AG09309 (cell line): ENCODE measurements around the gene C6.

Source experiments
- DNase-seq: peaks from one replicate; pipeline ENCODE4 v3.0.0-alpha.2; 2010; ENCODE audit warnings: low read depth
- H3K4me3 ChIP-seq: 2 replicates; pipeline ENCODE4 v1.5.1; 2011; ENCODE audit warnings: mild to moderate bottlenecking, low read depth, low read length, moderate library complexity; ENCODE audit not compliant: control insufficient read depth
- TF ChIP-seq, protein P1 (sequence below): IDR thresholded peaks from 2 replicates; pipeline ENCODE4 v1.5.1; 2011; ENCODE audit warnings: mild to moderate bottlenecking, low read depth, low read length, inconsistent platforms; ENCODE audit not compliant: insufficient read depth, control insufficient read depth; ENCODE audit errors: missing control alignments

C6 gene

DNA sequence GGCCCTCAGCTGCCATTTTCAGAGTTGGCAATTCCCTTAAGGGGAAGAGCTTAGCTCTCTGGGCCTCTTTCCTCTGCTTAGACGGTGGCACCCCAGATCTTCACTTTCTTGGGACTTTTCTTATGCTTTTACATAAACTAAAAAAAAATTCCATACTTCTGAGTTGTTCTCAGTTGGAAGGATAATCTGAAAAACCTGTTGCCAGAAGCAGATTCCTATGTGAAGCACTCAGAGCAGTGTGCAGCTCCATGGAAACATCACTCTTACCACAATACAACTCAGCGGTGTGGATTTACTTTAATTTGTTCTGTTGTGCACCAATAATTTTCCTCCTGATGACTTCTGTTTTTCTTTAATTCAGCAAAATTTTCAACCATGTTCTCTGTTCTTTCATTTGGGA is 98.1 kb downstream of the C6 start:
- DNase-seq = peak; percentile 41
- H3K4me3 ChIP-seq = no peak overlapping the region
- TF ChIP-seq, protein P1, sequence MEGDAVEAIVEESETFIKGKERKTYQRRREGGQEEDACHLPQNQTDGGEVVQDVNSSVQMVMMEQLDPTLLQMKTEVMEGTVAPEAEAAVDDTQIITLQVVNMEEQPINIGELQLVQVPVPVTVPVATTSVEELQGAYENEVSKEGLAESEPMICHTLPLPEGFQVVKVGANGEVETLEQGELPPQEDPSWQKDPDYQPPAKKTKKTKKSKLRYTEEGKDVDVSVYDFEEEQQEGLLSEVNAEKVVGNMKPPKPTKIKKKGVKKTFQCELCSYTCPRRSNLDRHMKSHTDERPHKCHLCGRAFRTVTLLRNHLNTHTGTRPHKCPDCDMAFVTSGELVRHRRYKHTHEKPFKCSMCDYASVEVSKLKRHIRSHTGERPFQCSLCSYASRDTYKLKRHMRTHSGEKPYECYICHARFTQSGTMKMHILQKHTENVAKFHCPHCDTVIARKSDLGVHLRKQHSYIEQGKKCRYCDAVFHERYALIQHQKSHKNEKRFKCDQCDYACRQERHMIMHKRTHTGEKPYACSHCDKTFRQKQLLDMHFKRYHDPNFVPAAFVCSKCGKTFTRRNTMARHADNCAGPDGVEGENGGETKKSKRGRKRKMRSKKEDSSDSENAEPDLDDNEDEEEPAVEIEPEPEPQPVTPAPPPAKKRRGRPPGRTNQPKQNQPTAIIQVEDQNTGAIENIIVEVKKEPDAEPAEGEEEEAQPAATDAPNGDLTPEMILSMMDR = no peak

DNA sequence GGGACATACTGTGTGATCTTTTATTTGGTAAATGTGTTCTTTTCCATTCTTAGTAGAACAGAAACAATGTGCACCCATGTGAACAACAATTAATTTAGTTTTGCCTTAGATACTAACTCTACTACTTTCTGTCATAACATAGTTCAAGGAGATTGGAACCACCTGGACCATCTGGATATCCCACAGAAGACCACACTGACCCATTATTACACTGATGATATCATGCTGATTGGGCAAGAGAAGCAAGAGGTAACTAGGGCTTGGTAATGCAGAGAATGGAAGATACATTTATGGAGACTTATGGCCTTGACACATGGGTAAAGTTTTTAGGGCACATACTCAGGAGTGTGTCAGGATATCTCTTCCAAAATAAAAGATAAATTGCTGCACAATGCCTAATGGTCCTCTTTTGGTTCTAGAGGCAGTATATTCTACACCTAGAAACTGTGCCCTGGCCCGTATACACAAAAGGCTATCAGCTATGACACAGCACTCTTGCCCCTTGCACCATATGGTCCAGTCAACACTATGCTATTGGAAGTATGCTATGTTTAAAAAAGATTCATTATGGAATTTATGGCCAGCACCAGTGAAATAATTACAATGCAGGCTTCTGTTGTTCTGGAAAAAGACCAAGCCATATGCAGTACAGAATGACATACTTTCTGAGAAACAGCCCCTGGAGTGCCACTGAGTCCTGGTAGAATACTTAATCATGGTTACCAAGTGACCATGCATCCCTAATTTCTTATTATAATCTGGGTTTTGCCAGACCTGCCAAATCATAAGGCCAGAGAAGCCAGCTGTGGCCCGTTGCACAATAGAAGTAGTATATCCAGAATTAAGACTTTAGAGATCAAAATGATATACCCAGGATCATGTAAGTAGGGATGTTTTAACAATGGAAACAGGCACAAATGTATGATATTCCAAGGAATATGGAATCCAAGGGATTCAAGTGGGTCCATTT is 100.6 kb downstream of the C6 start:
- no peak overlapping the region for H3K4me3 ChIP-seq
- TF ChIP-seq, protein P1 = no peak
- peak; percentile 1 for DNase-seq

DNA sequence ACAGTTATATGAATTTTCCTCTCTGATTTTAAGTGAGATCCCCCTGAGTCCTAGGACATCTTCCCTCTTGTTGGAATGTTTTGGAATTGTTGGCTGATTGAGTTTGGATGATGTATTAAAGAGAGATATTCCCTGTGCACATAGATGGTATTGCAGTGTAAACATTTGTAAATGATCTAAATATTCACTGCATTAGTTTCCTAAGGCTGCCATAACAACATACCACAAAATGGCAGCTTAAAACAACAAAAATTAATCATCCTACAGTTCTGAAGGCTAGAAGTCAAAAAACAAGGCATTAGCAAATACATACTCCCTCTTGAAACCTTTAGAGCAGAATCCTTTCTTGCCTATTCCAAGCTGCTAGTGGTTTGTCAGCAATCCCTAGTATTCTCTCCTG is 104.1 kb downstream of the C6 start:
- DNase-seq = no peak
- TF ChIP-seq, protein P1 = no peak

DNA sequence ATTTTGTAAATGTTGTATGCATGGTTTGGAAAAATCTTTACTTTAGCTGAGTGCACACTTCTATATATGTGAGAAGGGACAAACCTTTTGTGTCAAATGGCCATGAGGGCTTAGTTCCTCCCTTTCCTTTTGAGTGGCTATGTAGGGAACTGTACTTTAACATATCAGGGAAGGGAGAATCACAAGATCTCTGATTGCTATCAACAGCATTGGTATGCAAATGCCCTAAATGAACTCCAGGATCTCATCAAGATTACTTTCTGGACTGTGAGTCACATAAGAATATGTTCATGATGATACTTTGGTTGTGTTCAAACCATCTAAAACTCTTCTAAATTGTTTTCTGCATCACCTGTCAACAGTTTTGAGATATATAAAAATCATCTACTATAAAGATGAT is 111.0 kb downstream of the C6 start:
- TF ChIP-seq, protein P1 = no peak
- DNase-seq = no peak
- H3K4me3 ChIP-seq = no peak overlapping the region

More for the DNA sequence above, 104.1 kb downstream of the C6 start:
- no peak overlapping the region for H3K4me3 ChIP-seq

DNA sequence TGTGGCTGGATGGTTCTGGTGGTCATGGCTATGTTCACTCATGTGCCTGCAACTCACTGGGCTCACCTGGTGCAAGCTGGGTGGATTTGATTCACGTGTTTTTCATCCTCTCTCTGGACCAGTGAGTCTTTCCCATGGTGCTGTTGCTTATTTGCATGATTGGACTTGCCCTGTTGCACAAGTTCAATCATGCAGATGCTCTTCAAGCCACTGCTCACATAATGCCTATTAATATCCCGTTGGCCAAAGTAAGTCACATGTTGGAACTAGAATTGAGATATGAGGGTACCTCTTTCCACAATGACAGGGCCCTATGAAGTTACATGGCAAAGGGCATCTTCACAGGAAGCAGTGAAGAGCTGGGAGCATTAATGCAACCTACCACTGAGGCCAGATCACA is 115.7 kb downstream of the C6 start:
- TF ChIP-seq, protein P1 = no peak
- H3K4me3 ChIP-seq = no peak overlapping the region
- DNase-seq = no peak

DNA sequence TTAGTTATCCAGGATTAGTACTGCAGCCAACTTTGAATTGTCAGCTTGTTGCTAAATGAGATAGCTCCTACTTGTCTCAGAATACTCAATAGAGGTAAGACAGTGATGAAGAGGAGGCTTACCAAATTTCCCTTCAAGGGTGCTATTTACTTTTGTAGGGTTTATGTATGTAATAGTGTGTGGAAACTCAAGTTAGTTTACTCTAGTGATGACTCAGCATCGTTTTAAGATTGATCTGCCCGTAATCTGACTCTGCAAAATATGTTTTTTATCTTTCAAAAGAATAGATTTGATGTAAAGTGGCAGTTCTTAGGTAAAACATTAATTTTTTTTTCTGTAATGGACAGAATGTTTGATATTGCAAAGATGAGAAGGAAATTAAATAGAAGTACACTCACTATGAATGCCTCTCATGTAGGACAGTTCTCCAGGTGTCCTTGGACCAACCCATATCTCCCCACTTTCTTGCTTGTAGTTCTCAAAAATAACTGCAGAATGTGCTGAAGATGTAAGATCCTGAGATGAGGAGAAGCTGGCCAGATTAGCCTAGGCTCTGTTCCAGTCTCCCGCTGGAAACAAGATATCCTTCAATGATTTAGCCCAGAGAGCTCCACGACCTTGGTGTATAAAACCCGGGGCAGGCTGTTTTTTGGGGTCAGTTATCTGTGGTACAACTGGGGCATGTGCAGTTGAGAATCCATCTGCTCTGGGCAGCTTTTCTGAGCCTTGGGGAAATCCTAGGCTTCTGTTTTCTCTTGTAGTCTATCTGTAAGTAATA is 117.8 kb downstream of the C6 start:
- TF ChIP-seq, protein P1 = no peak
- DNase-seq = no peak

More for the DNA sequence above, 117.8 kb downstream of the C6 start:
- no peak overlapping the region for H3K4me3 ChIP-seq
